ENCODE measurements around the gene BHLHA9.
A peak's percentile ranks its signal among the peaks of the same experiment; 100 is the strongest.

BHLHA9 gene

GRCh38 chr17:1280652-1281051, 10.4 kb downstream of the BHLHA9 start:
- no peak overlapping the region for H3K27ac Mint-ChIP-seq
- H3K4me1 Mint-ChIP-seq: peaks cover 41% of the 10 kb centered on the region
- H3K9me3 Mint-ChIP-seq: no peaks in the 10 kb centered on the region
- H3K27me3 Mint-ChIP-seq (ENCODE audit: low read depth, poor library complexity): peaks cover 9% of the 10 kb centered on the region
- no peak for TF ChIP-seq CTCF (IDR thresholded peaks at IDR 0.05)
- no peak for DNase-seq
- no peaks in the 10 kb centered on the region for H3K36me3 Mint-ChIP-seq (ENCODE audit: low read depth)
- H3K4me3 Mint-ChIP-seq: no peak overlapping the region

GRCh38 chr17:1286379-1287106, 16.3 kb downstream of the BHLHA9 start:
- Mint-ChIP-seq H3K27me3 (ENCODE audit: low read depth, poor library complexity) (peaks cover 29% of the 10 kb centered on the region), H3K27ac (peak overlapping the region; percentile 95), H3K9me3 (peaks cover 44% of the 10 kb centered on the region), H3K4me3 (no peak overlapping the region), H3K36me3 (ENCODE audit: low read depth) (peaks cover 5% of the 10 kb centered on the region), H3K4me1 (peaks cover 21% of the 10 kb centered on the region)
- TF ChIP-seq CTCF (IDR thresholded peaks at IDR 0.05): no peak
- DNase-seq: no peak

GRCh38 chr17:1289695-1290094, 19.5 kb downstream of the BHLHA9 start:
- Mint-ChIP-seq H3K36me3 (ENCODE audit: low read depth) (peaks cover 5% of the 10 kb centered on the region), H3K4me1 (peaks cover 23% of the 10 kb centered on the region), H3K9me3 (peaks cover 53% of the 10 kb centered on the region), H3K27ac (peak overlapping the region; percentile 58), H3K27me3 (ENCODE audit: low read depth, poor library complexity) (peaks cover 35% of the 10 kb centered on the region), H3K4me3 (no peak overlapping the region)
- no peak for TF ChIP-seq CTCF (IDR thresholded peaks at IDR 0.05)
- no peak for DNase-seq

- TF ChIP-seq CTCF (IDR thresholded peaks at IDR 0.05): no peak
- peaks cover 5% of the 10 kb centered on the region for H3K36me3 Mint-ChIP-seq (ENCODE audit: low read depth)
- no peak for DNase-seq
- H3K4me1 Mint-ChIP-seq: peaks cover 22% of the 10 kb centered on the region
- peaks cover 37% of the 10 kb centered on the region for H3K27me3 Mint-ChIP-seq (ENCODE audit: low read depth, poor library complexity)
- H3K4me3 Mint-ChIP-seq: no peak overlapping the region
- peaks cover 53% of the 10 kb centered on the region for H3K9me3 Mint-ChIP-seq
- H3K27ac Mint-ChIP-seq: no peak overlapping the region
These were observed 20.4 kb downstream of the BHLHA9 start for GRCh38 chr17:1290676-1291075.

- Mint-ChIP-seq H3K27me3 (ENCODE audit: low read depth, poor library complexity) (peaks cover 45% of the 10 kb centered on the region), H3K4me1 (peaks cover 26% of the 10 kb centered on the region), H3K27ac (no peak overlapping the region), H3K36me3 (ENCODE audit: low read depth) (no peaks in the 10 kb centered on the region), H3K9me3 (peaks cover 30% of the 10 kb centered on the region), H3K4me3 (no peak overlapping the region)
- no peak for DNase-seq
- no peak for TF ChIP-seq CTCF (IDR thresholded peaks at IDR 0.05)
These were observed 24.0 kb downstream of the BHLHA9 start for GRCh38 chr17:1294157-1294717.

GRCh38 chr17:1298606-1299005, 28.4 kb downstream of the BHLHA9 start:
- Mint-ChIP-seq H3K27ac (no peak overlapping the region), H3K27me3 (ENCODE audit: low read depth, poor library complexity) (peaks cover 44% of the 10 kb centered on the region), H3K9me3 (no peaks in the 10 kb centered on the region), H3K4me3 (no peak overlapping the region), H3K36me3 (ENCODE audit: low read depth) (no peaks in the 10 kb centered on the region), H3K4me1 (peaks cover 41% of the 10 kb centered on the region)
- DNase-seq: peak; percentile 67
- no peak for TF ChIP-seq CTCF (IDR thresholded peaks at IDR 0.05)
